Activated naive CD4-positive, alpha-beta T cell treated with anti-CD3 and anti-CD28 coated beads, Interleukin-2, amount 10 ng/mL, durations not matched to agents 7 days and 5 days (primary cell): ENCODE results near the gene PNPLA6.

Experiments
- CTCF ChIA-PET: fragments of 350-600 bp; sonication (Branson Sonifier 250); formaldehyde crosslinking; loops from one replicate; lab custom pipeline; 2021; ENCODE audit warnings: antibody characterized with exemption; lab: Charles Lee
- DNase-seq: peaks from one replicate; pipeline ENCODE4 v3.0.0-alpha.2; 2020
- H3K27ac Mint-ChIP-seq: one replicate; pipeline ENCODE4 v1.8.0; 2021; ENCODE audit warnings: mild to moderate bottlenecking, moderate library complexity, mixed read lengths
- H3K27me3 Mint-ChIP-seq: one replicate; pipeline ENCODE4 v1.8.0; 2021; ENCODE audit warnings: mild to moderate bottlenecking, mixed read lengths
- H3K36me3 Mint-ChIP-seq: one replicate; pipeline ENCODE4 v1.8.0; 2021; ENCODE audit warnings: mixed read lengths
- H3K4me1 Mint-ChIP-seq: one replicate; pipeline ENCODE4 v1.8.0; 2021; ENCODE audit warnings: mixed read lengths
- H3K4me3 Mint-ChIP-seq: one replicate; pipeline ENCODE4 v1.8.0; 2021; ENCODE audit warnings: mild to moderate bottlenecking, moderate library complexity, mixed read lengths
- H3K9me3 Mint-ChIP-seq: one replicate; pipeline ENCODE4 v1.8.0; 2021; ENCODE audit warnings: mixed read lengths

Gene PNPLA6

DNA sequence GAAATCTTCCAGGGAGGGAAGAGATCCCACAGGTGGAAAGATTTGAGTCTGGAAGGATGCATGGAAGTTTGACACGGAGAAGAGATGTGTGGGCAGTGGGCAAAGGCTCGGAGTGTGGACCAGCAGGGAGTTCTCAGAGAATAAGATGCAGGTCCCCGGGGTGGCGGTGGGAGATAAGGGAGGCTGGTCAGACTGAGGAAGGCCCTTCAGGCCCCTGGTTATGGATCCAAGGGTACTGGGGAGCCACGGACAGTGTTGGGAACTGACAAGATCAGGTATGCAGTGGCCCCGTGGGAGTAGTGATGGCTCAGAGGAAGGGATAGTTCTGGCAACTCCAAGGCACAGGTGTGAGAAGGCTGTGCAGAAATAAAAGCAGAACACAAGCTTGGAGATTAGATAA is 62.7 kb downstream of the PNPLA6 start:
- no peak for DNase-seq
- CTCF ChIA-PET = interaction anchor here (1.2 kb wide), 1 partner anchor 82 kb away, joined by 4 read pairs; the partner anchor contains the start of gene TRAPPC5
- Mint-ChIP-seq H3K4me1 (peaks cover 6% of the 10 kb centered on the region), H3K4me3 (peak overlapping the region; percentile 26), H3K27ac (no peak overlapping the region), H3K27me3 (peaks cover 46% of the 10 kb centered on the region), H3K9me3 (no peaks in the 10 kb centered on the region), H3K36me3 (no peaks in the 10 kb centered on the region)

DNA sequence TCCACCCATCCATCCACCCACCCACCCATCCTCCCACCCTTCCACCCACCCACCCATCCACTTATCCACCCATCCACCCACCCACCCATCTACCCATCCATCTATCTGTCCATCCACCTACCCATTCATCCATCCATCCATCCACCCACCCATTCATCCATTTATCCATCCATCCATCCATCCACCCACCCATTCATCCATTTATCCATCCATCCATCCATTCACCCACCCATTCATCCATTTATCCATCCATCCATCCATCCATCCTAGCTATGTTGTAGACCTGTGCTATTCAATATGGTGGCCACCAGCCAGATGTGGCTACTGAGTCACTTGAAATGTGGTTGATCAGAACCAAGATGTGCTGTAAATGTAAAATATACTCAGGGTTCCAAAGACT is 65.2 kb downstream of the PNPLA6 start:
- Mint-ChIP-seq H3K36me3 (no peaks in the 10 kb centered on the region), H3K4me1 (peaks cover 5% of the 10 kb centered on the region), H3K27ac (no peak overlapping the region), H3K4me3 (no peak overlapping the region), H3K27me3 (peaks cover 47% of the 10 kb centered on the region), H3K9me3 (no peaks in the 10 kb centered on the region)
- no peak for DNase-seq
- CTCF ChIA-PET = no interaction called here

DNA sequence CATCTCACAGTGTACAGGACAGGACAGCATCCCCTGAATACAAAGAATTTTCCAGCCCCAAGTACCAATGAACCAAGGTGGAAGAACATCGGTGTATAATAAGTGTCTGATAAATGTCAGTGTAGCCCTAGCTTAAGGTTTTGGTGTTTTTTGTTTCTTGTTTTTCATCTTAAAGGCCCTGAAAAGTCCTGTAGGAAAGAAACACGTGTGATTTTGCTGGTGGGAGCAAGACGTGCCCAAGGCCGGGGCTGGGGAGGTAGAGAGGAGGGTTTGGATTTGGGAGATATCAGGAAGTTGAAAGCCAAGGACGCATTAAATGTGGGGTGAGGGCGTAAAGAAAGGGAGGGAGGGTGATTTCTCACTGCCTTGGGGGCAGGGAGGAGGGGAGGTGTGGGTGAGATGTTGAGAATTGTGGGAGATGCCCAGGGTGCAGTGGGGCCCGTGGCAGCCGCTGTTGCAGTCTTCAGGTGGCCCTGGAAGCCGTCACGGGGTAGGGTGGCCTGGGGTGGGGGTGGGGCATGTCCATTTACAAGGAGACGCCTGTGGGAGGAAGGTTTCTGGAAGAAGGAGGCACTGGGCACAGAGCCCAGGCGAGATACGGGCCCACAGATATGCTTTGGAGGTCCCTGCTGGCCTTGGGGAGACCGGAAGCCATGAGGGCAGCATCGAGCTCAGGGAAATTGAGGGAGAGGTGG is 66.9 kb downstream of the PNPLA6 start:
- Mint-ChIP-seq H3K27me3 (peaks cover 35% of the 10 kb centered on the region), H3K4me3 (no peak overlapping the region), H3K36me3 (no peaks in the 10 kb centered on the region), H3K9me3 (no peaks in the 10 kb centered on the region), H3K27ac (no peak overlapping the region), H3K4me1 (peaks cover 13% of the 10 kb centered on the region)
- DNase-seq = no peak
- CTCF ChIA-PET = no interaction called here

DNA sequence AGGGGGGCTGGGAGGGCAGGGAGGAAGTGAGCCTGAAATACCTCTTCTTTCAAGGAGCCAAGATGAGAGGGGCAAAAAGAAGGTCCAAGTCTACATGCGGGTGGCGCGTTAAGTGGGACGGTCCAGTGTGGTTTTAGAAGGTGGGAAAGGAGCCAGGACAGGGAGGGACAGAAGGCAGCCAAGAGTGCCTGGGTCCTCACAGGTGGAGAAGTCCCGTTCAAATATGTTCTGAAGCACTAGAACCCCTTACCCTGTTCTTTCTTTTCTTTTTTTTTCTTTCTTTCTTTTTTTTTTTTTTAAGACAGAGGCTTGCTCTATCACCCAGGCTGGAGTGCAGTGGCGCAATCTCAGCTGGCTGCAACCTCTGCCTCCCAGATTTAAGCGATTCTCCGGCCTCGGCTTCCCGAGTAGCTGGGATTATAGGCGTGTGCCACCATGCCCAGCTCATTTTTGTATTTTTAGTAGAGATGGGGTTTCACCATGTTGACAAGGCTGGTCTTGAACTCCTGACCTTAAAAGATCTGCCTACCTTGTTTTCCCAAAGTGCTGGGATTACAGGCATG is 67.5 kb downstream of the PNPLA6 start:
- peaks cover 28% of the 10 kb centered on the region for H3K27me3 Mint-ChIP-seq
- H3K36me3 Mint-ChIP-seq = no peaks in the 10 kb centered on the region
- no peak for DNase-seq
- CTCF ChIA-PET = no interaction called here
- no peak overlapping the region for H3K4me3 Mint-ChIP-seq
- H3K4me1 Mint-ChIP-seq = peaks cover 15% of the 10 kb centered on the region
- no peak overlapping the region for H3K27ac Mint-ChIP-seq
- H3K9me3 Mint-ChIP-seq = no peaks in the 10 kb centered on the region

DNA sequence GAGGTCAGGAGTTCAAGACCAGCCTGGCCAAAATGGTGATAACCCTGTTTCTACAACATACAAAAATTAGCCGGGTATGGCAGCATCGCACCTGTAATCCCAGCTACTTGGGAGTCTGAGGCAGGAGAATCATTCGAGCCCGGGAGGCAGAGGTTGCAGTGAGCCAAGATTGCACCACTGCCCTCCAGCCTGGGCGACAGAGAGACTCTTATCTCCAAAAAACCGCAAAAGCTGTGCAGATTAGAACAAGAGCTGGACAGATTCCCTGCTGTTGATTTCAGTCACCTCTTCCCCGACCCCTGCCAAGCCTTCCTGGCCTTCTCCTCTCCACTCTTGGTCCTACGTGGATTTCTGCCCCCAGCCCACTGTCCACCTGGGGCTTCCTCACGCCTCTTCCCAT is 68.4 kb downstream of the PNPLA6 start:
- Mint-ChIP-seq H3K27ac (no peak overlapping the region), H3K36me3 (no peaks in the 10 kb centered on the region), H3K4me1 (peaks cover 18% of the 10 kb centered on the region), H3K4me3 (no peak overlapping the region), H3K27me3 (peaks cover 23% of the 10 kb centered on the region), H3K9me3 (no peaks in the 10 kb centered on the region)
- CTCF ChIA-PET = no interaction called here
- no peak for DNase-seq

DNA sequence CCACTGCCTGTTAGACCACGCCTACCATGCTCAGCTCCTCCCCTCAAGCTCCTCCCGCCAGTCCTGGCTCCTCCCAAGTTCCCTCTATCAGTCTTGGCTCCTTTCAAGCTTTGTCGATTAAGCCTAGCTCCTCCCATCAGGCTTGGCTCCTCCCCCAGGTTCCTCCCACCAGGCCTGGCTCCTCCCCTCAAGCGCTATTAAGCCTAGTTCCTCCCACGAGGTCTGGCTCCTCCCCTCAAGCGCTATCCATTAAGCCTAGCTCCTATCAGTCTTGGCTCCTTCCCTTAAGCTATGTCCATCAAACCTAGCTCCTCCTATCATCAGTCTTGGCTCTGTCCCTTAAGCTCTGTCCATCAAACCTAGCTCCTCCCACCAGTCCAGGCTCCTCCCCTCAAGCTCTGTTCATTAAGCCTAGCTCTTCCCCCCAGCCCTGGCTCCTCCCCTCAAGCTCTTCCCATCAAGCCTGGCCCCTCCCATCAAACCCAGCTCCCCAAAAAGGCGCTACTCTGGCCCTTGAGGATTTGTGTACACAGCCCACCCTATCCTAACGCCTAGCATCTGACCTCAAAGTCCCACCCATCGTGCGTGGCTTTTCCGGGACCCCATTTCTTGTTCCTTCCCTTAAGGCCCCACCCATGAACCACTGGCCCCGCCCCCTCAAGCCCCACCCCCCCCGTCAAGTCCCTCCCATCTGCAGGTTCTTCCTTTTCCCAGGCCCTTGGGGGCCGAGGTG is 70.1 kb downstream of the PNPLA6 start:
- Mint-ChIP-seq H3K4me3 (no peak overlapping the region), H3K27ac (no peak overlapping the region), H3K27me3 (peaks cover 23% of the 10 kb centered on the region), H3K9me3 (no peaks in the 10 kb centered on the region), H3K36me3 (no peaks in the 10 kb centered on the region), H3K4me1 (peaks cover 18% of the 10 kb centered on the region)
- CTCF ChIA-PET = interaction anchor here (0.8 to 1.3 kb wide), 3 partner anchors 37 to 239 kb away, joined by 3 to 5 read pairs (median 3); no protein-coding TSS in a partner anchor
- DNase-seq = peak; percentile 50

DNA sequence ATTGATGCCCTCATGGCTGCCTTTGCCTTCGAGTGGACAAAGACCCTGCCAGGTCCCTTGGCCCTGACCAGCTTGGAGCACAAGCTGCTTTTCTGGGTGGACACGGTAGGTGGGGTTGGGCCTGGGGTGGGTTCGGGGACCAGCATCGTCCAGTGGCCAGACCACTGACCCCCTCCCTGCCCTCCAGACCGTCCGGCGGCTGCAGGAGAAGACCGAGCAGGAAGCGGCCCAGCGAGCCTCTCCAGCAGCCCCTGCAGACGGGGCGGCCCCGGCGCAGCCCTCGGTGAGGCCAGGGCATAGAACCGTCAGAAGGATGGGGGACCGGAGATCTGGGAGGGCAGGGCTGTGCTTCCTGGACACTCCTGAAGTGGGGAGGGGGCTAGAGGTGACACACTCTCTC is 70.8 kb downstream of the PNPLA6 start:
- Mint-ChIP-seq H3K27ac (no peak overlapping the region), H3K9me3 (no peaks in the 10 kb centered on the region), H3K4me3 (no peak overlapping the region), H3K36me3 (no peaks in the 10 kb centered on the region), H3K4me1 (peaks cover 18% of the 10 kb centered on the region), H3K27me3 (peaks cover 23% of the 10 kb centered on the region)
- CTCF ChIA-PET = interaction anchor here (1.0 kb wide), 1 partner anchor 38 kb away, joined by 5 read pairs; no protein-coding TSS in a partner anchor
- no peak for DNase-seq

DNA sequence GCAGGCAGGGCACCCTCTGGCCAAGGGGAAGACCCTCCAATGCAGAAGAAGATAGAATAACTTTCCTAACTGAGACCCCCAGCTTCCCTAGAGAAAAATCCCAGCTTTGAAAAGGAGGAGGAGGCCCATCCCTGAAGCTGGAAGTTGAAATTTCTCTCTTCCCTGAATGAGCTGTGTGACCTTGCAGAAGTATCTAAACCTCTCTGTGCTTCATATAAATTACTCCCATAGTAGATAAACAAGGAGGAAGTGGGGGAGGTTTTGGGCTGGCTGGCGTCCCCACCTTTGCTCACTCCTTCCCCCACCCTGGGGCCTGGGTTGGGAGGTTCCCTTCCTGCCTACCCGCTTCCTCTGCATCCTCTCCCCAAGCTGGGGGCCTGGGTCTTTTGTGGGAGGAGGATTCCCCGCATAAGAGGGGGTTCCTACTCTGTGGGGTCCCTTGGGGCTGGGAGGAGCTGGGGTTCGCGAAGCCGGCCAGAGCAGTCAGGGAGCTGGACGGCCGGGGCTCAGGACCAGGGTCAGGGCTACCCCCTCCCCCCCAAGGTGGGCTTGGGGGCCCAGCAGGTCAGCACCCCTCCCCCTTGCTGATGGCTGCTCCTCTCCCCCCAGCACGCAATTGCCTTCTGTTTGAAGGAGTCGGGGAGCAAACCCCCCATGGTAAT is 71.8 kb downstream of the PNPLA6 start:
- Mint-ChIP-seq H3K36me3 (no peaks in the 10 kb centered on the region), H3K9me3 (no peaks in the 10 kb centered on the region), H3K4me1 (peaks cover 18% of the 10 kb centered on the region), H3K4me3 (no peak overlapping the region), H3K27ac (no peak overlapping the region), H3K27me3 (peaks cover 23% of the 10 kb centered on the region)
- CTCF ChIA-PET = no interaction called here
- no peak for DNase-seq

DNA sequence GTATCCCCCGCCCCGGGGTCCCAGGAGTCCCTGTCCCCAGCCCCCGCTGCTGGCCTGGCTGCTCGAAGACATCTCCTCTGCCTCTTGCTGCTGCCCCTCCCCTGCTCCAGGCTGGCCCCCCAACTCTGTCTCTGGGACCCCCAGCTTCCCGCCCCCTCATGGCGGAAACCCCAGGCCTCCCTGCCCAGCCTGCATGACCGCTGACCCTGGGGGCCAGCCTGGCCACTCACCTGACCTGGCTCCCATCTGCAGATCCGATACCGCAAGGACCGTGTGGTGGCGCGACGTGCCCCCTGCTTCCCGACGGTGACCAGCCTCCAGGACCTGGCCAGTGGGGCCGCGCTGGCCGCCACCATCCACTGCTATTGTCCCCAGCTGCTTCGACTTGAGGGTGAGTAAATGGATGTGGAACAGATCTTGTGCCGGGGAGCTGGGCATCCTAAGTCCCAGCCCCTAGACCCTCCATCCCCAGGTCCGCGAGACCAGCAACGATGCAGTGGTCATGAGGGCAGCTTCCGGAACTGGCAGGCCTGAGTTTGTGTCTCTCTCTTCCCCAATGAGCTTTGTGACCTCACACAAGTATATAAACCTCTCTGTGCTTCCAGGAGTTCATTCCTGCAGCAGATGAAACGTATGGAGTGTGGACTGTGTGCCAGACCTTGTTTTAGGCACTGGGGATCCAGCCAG is 72.5 kb downstream of the PNPLA6 start:
- Mint-ChIP-seq H3K9me3 (no peaks in the 10 kb centered on the region), H3K27me3 (peaks cover 23% of the 10 kb centered on the region), H3K4me1 (peaks cover 18% of the 10 kb centered on the region), H3K36me3 (no peaks in the 10 kb centered on the region), H3K27ac (no peak overlapping the region), H3K4me3 (no peak overlapping the region)
- no peak for DNase-seq
- CTCF ChIA-PET = no interaction called here

DNA sequence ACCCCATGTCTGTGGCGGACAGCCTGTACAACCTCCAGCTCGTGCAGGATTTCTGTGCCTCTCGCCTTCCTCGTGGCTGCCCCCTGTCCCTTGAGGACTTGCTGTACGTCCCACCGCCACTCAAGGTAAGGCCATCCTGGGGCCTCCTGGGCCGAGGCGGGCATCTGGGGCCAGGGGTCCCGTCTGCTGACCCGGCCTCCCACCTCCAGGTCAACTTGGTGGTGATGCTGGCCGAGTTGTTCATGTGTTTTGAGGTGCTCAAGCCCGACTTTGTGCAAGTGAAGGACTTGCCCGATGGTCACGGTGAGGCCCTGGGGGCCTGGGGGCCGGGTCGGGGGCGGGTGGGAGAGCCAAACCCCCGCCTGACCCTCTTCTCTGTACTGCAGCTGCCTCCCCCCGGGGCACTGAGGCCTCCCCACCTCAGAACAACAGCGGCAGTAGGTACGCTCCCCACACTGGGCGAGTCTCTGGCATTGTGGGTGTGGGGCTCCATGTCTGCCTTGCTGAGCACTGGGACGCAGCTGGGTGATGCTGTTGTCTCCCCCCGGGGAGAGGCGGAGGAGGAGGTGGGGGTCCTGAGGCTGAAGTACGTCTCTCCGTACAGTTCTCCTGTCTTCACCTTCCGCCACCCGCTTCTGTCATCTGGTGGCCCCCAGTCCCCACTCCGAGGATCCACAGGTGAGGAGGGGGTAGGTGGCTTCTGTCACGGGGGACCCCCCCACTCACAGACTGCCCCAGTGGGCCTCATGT is 75.1 kb downstream of the PNPLA6 start:
- Mint-ChIP-seq H3K4me1 (peaks cover 16% of the 10 kb centered on the region), H3K27ac (no peak overlapping the region), H3K27me3 (peaks cover 1% of the 10 kb centered on the region), H3K4me3 (no peak overlapping the region), H3K9me3 (no peaks in the 10 kb centered on the region), H3K36me3 (no peaks in the 10 kb centered on the region)
- CTCF ChIA-PET = no interaction called here
- no peak for DNase-seq
